H4 (cell line): ENCODE measurements around the gene KBTBD6. TPM values are rescaled to one million over a fixed set of nuclear protein-coding genes. Genes with fewer than 3 reads are reported as not detected.
"Not testable (repeated sequence)": the region's sequence is repeated elsewhere in the genome, so short reads cannot be mapped to it uniquely, and the experiment has no call there.

ENCODE experiments used
- DNase-seq: peaks from one replicate; pipeline ENCODE4 v3.0.0-alpha.2; 2015; ENCODE audit warnings: low spot score
- total RNA-seq: library from RNA; depleted of rRNA; stranded (reverse); fragments of >200 nt; shearing (Covaris generic); gene quantifications from 2 replicates; pipeline ENCODE4 v1.2.3, GENCODE V29; 2014; rRNA removed

Gene KBTBD6, protein sequence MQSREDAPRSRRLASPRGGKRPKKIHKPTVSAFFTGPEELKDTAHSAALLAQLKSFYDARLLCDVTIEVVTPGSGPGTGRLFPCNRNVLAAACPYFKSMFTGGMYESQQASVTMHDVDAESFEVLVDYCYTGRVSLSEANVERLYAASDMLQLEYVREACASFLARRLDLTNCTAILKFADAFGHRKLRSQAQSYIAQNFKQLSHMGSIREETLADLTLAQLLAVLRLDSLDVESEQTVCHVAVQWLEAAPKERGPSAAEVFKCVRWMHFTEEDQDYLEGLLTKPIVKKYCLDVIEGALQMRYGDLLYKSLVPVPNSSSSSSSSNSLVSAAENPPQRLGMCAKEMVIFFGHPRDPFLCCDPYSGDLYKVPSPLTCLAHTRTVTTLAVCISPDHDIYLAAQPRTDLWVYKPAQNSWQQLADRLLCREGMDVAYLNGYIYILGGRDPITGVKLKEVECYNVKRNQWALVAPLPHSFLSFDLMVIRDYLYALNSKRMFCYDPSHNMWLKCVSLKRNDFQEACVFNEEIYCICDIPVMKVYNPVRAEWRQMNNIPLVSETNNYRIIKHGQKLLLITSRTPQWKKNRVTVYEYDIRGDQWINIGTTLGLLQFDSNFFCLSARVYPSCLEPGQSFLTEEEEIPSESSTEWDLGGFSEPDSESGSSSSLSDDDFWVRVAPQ
- total RNA-seq: 3.7 and 5.2 TPM in 2 replicates

DNA sequence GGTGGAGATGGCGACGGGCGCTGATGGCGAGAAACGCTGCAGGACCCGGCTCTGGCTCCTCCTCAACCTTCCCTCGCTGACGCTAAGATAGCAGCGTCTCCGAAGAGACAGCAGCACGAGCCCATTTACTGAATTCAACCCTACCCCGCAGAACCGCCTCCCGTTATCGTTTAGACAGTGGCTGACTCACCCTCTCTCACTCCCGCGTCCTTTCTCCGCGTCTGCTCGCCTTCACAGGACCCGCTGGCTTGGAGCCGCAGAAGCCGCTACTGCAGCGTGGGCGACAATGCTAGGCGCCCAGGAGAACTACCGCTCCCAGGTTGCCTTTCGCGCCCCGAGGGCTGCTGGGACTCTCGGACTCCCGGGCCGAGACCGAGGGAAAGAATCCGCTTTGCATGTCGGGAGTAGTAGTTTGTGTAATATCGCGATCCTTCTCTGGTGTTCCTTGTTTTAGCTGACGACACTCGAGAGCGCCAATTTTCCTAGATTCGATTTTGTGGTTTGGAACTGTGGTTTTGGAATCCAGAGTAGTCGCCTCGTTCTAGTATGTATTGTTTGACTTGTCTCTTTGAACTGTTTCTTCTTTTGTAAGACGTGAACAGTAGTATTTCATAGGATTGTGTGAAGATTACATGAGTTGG, at the start of gene KBTBD6:
Gene KBTBD6 (minus strand): TSS at position 291 of the 641 bp plus-strand sequence. CDS start 291 bp downstream, outside the sequence.
- DNase-seq: peak; percentile 96

DNA sequence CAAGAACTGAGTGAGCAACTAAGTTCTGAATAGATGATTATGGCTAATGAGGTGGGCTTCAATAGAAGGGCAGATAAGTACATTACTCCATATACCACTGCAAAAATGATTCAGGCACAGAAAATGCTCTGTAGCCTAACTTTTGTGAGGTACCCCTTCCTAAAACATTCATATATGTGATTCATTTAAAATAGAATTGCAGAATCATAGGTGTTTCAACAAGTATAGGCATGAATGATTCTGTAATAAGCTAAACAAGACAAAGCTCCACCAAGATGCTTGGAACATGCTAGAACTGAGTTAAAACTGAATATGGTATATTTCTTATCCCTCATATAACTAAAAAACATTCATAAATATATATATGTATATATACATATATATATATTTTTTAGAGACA, 49.6 kb upstream of the KBTBD6 start:
- no peak for DNase-seq

DNA sequence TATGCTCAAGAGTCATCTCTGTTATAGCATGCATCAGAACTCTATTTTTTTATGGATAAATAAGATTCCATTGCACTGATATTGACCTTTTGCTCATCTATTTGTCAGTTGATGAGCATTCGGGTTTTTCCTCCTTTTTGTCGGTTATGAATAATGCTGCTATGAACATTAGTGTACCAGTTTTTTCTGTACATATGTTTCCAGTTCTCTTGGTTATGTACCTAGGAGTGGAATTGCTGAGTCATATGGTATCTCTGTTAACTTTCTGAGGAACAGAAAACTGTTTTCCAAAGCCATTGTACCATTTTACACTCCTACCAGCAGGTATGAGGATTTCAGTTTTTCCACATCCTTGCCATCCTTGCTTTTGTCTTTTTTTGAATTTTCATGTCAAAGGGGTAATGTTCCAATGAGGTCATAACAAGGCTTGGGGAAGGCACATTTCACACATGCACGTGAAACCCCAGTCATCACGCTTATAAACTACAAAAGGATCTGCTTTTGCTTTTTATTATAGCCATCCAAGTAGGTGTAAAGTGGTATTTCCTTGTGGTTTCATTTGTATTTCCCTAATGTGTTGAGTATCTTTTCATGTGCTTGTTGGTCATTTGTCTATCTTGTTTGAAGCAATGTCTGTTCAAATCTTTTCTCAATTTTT, 47.1 kb upstream of the KBTBD6 start:
- no peak for DNase-seq

DNA sequence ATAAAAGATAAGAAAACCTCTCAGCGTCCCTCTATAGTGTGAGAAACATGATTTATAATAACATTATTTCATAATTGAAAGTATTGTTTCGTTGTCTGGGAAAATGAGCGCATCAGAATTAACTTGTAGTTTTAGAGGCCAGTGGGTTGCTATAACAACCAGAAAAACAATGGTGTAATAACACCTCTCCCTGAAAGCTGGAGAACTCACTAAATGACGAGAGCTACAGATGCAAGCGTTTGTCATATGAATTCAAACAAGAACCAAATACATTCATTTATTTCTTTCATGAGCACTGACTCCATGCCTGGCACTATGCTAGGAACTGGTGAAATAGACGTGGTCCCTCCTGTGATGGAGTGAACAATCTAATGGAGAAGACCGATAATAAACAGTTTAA, 45.4 kb upstream of the KBTBD6 start:
- no peak for DNase-seq

DNA sequence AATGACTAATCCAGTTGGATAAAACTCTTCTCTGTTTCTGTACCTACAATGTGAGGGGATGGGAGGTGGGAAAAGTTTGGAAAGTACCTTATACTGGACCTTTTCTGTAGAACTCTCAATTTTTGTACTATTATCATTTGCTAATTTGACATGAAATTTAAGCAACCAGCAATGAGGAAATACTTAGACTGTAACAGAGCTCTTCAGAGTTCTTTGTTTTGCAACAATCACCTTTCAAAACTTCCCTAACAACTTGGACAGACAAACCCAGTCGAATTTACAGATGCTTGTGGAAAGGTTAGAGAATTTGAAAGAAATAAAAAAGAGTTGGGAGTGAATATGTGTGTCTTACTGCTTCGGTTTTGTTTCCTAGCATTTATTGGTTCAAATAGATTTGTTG, 45.0 kb upstream of the KBTBD6 start:
- DNase-seq: no peak

DNA sequence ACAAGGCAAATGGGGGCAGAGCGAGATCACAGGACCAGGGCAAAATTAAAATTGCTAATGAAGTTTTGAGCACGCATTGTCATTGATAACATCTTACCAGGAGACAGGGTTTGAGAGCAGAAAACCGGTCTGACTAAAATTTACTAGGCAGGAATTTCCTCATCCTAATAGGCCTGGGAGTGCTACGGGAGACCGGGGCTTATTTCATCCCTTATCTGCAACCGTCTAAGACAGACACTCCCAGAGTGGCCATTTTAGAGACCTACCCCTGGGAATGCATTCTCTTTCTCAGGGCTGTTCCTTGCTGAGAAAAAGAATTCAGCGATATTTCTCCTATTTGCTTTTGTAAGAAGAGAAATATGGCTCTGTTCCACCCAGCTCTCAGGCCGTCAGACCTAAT, 43.0 kb upstream of the KBTBD6 start:
- DNase-seq: not testable (repeated sequence)

DNA sequence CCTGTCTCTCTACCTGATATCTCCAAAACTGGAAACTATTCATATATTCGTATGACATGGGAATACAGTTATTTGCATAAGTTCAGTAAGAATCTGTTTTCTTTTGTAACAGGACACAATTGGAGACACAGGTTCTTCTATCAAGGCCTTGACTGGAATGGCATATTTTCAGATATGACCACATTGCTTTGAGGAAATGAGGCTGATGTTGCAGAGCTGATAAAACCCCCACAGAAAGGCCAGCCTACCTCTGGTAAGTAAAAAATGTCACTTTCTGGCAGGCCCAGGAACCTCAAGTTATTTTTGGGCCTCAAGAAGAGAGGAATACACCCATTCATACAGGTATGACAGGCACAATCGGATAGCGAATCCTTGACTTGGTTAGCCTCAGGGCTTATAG, 29.5 kb upstream of the KBTBD6 start:
- no peak for DNase-seq

DNA sequence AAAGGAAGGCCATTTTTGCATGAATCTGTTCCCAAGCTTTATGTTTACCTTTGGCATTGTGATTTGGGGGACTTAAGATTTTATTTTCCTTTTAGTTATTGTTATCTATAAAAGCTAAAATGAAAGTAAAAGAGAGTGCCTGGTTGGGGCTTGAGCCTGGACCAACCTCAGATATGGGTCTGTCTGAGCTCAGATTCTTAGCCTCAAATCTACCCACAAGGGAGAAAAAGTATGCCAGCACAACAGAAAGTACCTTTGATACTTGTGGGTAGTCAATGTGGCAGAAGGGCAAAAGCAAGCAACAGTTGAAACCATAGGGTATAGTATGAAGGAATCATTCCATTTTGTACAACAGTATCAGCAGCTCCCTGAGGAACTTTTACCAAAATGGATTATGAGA, 26.6 kb upstream of the KBTBD6 start:
- DNase-seq: no peak

DNA sequence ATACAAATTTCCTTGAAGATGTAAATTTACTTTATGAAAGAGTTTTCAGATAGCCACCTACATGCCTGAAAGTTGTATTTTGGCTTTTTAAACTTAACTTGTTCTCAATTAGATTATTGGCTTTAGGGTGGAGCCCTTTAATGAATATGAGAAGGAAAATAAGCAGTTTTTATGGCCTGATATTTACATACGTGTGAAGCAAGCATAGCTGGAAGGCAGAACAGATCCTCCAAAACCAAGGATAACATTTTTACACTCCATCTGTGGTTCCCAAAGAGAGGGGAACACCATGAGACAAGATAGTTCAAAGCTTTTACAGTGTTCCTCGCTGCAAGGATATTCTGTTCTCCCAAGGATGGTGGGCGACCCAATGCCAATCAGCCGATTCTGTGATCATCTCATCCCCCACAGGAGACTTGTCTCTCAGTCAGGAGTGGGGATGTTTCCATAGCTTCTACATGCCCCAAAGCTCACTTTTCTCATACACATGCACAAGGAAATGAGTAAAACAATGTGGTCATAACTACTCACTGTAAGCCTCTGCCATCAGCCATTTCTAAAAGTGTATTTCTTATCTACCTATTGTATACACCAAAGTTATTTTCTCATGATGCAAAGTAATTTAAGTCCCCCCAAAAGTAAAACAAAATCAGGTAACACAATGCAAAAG, 24.6 kb upstream of the KBTBD6 start:
- no peak for DNase-seq

DNA sequence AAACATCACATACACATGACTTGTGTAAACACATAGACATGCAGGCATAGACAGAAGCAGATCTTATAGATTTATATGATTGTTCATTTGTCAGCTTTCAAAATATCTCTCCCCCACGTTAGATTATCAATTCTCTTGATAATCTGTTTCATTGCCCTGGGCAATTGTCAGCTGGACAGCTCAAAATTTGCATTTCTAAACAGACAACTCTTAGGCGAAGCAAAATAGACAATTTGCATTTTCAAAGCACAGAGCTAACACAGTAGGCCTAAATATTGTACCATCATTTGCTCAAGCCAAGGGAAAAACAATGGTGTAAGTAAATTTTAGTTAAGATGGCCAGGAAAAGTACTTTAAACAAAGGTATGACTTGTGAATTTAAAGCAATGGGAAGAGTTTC, 24.0 kb upstream of the KBTBD6 start:
- no peak for DNase-seq

DNA sequence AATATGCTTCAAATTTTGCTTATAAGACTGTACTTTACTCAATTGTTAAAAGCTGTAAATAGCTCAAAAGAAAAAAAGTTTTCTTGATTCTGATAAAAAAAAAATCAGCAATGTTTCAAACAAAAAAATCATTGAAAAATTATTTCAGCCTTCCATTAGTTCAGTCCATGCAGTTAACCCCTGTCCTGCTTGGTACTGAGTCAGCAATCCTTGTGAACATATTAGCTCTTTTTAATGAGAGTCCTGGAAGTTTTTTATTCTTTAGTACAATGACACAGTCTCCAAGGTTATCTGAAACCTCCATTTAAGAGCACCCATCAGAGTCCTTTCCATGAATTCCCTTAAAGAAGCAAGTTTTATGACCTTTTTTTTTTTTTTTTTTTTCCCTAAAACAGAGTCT, 21.4 kb upstream of the KBTBD6 start:
- DNase-seq: no peak

DNA sequence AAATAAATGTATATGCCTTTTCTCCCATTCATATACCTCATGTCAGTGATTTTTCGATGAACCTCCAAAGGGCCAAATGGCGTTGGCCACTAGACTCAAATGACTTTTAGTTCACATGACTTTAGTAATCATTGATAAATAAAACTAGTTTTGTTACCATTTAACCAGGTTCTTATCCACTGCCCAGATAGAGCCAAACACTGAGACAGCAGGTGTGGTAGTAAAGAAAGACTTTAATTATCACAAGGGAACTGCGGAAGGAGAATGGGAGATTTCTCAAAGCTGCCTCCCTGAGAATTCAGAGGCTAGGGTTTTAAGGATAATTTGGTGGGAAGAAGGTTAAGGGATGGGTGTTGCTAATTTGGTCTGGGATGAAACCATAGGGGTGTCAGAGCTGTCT, 19.4 kb upstream of the KBTBD6 start:
- DNase-seq: no peak

DNA sequence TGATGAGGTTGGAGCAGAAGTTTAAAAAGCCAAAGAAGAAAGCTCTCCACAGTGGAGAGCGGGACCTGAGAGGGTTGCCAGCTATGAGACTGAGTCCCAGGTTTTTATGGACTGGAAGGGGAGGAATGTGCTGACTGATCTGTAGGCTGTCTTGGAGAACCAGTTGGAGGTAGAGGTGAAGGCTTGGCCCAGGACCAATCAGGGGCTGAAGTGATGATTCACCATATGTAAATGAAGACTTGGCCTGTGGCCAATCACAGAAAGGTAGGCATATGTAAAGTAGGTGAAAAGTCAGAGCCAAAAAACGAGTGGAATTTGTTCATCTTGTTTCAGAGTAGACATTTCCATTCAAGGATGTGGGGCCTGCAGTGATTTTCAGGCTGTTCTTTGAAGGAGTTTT, 17.5 kb upstream of the KBTBD6 start:
- no peak for DNase-seq

DNA sequence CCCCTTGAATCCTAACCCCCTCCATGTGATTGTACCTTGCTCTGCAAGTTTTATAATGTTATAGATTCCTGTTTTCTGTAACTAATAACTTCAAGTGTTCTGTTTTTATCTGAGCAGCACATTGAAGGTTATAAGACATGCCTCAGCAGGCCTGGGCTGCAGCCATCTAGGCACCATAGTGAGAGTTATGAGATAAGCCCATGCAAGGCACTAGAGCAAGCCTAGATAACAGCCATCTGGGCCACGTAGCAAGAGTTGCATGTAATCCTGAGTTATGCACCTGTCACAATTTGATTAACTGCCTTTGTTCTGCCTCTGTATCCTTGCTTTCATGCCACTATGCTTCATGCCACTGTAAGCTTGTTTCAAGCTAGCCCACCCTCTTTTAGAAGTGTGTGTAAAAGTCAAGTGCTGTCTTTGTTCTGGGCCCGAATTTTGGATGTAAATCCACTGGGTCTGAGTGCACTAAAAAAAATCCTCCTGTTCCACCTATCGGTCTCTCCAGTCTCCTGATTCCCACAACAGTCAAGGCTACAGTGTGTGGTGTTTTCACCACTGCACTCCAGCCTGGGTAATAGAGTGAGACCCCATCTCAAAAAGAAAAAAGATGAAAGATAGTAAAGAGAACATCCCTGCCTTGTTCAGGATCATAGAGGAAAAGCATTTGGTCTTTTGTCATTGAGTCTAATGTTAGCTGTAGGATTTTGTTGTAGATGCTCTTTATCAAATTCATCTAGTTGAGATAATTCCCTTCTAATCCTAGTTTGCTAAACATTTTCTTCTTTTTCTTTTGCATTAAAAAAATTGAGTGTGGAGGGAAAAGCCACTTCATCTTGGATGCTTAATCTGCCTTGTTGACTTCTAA, 16.0 kb upstream of the KBTBD6 start:
- DNase-seq: no peak

DNA sequence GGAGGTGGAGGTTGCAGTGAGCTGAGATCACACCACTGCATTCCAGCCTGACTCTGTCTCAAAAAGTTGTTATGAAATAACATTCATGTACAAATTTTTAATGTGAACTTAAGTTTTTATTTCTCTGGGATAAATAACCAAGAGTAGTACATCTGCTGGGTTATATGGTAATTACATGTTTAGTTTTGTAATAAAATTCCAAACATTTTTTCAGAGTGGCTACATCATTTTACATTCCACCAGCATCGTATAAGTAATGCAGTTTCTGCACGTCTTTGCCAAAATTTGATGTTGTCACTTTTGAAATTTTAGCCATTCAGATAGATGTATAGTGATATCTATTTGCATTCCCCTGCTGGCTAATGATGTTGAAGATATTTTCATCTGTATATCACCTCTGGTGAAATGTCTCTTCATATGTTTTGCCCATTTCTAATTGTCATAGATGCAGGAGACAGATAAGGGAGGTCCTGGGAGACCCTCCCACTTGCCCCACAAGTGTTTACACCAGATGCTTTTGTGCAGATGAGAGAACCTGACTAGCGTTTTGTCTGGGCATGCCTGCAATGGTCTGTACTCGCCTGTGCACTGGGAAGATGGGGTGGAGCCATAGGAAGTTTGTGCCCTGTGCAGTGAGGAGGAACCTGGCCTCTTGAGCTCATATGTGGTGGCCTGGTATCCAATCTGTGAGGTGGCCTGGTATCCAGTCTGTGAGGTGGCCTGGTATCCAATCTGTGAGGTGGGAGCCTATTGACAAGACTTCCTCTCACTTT, 12.7 kb upstream of the KBTBD6 start:
- no peak for DNase-seq

DNA sequence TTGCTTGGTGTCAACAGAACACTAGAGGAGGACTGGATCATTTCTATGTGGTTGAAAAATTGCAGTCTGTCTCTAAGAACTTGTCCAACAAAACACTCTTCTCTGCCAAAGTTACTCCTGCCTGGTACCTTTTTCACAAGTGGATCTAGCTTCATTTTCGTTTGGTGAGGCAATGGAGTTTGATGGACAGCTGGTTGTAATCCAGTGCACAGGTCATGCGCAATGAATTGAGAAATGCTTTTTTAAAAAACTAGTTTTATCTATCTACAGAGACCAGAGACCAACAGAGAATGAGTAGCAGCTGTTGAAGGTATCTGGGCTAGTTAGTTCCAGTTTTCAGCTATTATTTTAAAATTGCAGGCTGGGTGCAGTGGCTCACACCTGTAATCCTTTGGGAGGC, 12.0 kb upstream of the KBTBD6 start:
- no peak for DNase-seq

DNA sequence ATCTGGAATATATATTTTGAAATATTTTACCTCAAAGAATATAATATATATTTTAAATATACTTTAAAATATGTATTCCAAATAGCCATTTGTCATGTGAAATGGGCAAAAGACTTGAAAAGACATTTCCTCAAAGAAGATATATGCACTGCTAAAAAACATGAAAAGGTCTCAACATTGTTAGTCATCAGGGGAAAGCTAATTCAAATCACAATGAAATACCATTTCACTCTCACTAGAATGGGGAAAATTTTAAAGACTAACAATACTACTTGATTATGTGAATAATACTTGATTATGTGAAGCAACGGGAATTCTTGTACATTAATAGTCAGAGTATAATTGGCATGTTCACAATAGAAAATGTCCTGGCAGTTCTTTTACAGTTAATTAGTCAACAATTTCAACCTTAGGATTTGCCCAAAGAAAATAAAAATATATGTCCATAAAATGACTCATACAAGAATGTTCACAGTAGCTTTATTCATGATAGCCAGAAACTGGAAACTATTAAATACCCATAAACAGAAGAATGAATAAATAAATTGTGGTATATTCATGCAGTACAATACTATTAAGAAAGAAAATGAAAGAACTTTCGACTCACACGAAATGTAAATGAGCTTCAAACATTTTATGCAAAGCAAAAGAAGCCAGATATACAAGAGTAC, 6.8 kb upstream of the KBTBD6 start:
- DNase-seq: no peak

DNA sequence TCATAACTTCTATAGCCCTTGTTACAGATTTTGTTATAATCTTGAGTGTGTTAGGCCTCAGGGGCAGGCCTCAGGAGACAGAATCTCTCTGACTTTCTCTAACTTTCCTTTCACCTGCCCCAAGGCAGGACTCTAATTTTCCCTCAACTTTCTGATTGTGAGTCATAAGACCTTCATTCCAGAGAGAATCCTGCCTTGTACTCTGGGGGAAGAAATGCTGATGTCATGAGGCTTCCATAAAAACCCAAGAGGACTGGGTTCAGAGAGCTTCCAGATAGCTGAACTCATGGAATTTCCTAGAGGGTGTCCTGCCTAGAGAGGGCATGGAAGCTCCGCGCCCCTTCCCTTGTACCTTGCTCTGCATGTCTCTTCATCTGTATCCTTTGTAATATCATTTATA, 5.3 kb upstream of the KBTBD6 start:
- peak; percentile 25 for DNase-seq

DNA sequence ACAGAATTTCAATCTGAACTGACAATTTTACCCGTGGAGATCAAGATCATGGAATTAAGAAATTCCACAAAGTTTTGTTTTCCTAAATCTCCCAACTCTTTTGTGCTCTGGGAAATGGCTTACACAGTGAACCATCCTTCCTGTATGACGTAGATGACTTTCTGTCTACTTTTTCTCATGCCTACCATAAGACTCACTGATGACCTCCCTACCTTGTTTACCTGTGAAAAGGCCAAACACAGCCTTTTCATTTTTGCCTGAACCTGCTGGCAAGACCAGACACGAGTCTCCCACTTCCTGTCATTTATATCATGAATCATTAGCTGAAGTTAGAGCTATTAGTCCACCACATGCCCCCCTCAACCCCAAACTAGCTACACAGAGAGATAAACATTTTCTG, 4.6 kb upstream of the KBTBD6 start:
- no peak for DNase-seq
